RPMI7951 (cell line): ENCODE results near the gene GMDS. TPM values are rescaled to one million over a fixed set of nuclear protein-coding genes. Genes with fewer than 3 reads are reported as not detected.

Experiments
- DNase-seq: peaks from one replicate; pipeline ENCODE4 v3.0.0-alpha.2; 2012; ENCODE audit warnings: low read depth
- total RNA-seq: library from RNA; depleted of rRNA; stranded (reverse); fragments of >200 nt; shearing (Covaris generic); gene quantifications from 2 replicates; pipeline ENCODE4 v1.2.3, GENCODE V29; 2014

Gene GMDS
- total RNA-seq, 1 experiment from 2014 or later: 7.4 TPM

DNA sequence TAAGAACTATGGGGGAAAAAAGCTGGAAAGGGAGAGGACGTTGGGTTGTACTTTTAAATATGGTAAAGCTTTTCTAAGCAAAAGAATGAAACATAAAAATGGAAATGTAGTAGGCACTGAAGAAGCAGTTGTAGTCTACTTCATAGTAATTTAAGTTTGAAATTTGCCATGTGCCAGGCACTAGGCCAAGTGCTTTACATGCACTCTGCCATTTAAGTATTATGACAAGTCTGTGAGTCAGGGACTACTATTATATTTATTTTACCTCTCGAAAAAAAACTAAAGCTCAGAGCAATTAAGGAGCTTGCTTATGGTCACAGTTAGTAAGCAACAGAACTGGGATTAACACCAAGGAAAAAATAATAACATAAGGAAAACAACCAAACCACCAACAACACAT, 257.8 kb downstream of the GMDS start:
- DNase-seq: peak; percentile 66

DNA sequence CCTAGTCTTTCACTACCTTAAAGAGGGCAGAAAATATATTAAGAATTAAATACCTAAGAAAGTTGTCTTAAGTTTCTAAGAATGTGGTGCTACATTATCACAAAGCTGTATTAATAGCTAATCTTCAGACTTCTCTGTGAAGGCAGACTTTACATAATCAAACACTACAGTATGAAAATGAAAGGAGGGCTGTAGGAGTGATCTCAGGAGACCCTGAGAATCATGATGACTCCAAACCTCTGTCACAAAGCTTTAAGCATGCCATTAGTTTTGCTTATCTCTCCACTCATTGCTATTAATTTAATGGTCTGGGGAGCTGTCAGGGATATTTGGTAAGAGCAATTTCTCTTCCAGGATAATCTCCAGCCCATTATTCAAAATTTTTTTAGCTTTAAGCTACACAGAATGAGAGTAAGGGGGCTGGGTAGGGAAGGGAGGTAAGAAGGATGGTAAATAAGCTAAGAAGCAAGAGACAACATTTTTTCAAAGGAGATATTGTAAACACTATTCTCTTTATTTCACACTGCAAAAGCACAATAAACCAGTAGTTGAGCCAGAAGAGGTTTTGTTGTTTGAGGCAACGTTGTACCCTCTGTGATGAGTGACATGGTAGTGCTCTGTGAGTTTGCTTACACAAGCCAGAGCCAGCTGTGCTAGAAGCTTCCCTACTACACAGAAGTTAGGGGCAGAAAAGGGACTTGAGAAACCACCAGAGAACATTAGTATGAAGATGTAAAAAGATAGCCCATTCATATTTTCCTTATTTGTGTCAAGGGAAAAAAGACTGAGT, 258.8 kb downstream of the GMDS start:
- DNase-seq: no peak

DNA sequence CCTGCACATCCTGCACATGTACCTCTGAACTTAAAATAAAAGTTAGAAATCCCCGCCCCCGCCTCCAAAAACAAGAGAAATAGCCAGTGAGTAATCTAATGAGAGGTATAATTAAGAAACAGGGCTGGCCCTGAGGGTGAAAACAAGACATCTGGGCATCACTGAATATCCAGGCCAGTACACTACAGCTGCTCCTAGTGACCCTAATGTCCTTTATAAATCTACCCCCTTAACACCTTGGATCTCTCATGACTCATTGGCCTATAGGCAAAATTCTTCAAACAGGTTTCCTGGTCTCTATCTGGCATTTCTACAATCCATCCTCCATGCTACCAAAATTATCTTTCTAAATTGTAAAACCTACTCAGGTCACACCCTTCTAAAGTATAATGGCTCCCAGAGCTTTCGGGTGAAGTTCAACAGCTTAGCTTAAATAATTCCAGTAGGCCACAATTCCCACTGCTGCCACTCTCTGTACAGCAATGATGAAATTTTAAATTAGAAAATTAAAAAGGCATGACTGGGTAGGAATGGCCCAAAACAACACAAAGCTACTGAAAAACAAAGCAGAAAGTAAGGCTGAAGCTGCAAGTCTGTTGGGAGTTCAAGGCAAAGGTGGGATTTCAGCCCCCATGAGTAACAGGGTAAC, 260.9 kb downstream of the GMDS start:
- DNase-seq: peak; percentile 56

DNA sequence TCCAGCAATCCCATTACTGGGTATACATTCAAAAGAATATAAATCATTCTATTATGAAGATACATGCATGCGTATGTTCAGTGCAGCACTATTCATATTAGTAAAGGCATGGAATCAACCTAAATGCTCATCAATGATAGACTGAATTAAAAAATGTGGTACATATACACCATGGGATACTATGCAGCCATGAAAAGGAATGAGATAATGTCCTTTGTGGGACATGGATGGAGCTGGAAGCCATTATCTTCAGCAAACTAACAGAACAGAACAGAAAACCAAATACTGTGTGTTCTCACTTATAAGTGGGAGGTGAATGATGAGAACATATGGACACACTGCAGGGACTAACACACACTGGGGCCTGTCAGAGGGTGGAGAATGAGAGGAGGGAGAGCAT, 261.6 kb downstream of the GMDS start:
- no peak for DNase-seq

DNA sequence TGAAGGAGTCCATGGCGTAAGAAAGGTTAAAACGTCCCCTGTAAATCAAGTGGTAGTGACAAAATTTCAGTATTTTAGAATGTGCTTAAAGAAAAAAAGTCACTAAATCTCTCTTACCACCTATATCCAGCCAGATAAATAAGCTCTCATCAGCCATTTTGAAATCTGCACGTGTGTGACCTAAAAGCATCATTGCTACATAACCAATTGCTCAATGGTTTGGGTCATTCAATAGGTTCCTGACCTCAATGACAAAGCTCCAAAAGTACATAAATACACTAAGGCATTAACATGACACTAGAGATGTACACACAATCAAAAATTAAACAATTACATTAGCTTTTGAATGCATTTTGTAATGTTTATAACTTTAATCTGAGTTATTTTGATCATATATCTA, 272.4 kb downstream of the GMDS start:
- no peak for DNase-seq

DNA sequence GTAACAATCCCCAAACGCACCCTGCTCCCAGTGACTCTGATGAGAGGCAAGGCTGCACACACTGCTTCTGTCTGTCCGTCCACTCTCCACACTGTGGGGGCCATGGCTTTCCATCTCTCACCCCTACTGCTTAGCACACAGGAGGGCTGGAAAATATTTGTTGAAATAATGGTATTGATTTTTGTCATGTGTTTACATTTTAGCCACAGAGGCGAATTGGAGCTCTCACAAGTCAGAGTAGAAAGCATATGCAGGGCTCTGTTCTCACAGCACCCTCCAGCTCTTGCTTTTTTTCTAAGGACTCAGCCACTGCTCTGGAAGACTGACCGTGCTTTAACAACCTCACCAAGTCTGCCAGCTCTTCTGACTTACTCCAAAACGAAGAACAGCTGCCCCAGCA, 273.8 kb downstream of the GMDS start:
- no peak for DNase-seq

DNA sequence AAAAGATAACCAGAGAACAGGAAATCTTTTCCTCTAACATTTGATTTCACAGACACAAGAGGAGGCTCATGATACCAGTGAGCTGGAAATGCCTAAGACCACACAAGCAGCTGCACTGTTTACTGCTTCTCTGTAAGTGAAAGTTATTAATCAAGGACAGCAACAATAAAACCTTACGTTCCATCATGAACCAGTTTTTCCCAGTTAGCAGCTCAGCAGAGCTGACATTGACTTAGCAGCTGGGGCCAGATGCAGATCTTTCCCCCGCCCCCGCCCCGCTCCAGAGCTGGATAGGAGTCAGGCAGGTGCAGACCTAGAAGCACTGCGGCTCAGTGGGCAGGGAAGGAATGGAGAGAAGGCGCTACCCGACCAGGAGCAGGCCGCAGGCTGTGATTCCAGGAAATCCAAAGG, 275.2 kb downstream of the GMDS start:
- DNase-seq: no peak

DNA sequence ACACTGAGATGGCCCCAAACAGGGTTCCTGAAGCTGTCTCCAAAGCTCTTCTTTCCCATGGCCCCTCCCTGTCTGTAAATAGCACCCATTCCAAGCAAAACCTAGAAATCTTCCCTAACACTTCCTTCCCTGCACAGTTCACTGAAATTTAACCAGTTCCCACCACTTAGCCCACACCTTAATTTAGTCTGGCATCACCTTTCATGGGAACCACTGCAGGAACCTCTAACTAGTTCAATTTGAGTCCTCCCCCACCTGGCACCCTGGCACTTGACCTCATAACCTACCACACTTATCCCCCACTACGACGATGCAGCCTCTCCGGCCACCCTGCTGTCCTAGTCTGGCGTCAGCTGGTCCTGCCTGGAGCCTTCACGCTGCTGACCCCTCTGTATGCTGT, 278.7 kb downstream of the GMDS start:
- no peak for DNase-seq

DNA sequence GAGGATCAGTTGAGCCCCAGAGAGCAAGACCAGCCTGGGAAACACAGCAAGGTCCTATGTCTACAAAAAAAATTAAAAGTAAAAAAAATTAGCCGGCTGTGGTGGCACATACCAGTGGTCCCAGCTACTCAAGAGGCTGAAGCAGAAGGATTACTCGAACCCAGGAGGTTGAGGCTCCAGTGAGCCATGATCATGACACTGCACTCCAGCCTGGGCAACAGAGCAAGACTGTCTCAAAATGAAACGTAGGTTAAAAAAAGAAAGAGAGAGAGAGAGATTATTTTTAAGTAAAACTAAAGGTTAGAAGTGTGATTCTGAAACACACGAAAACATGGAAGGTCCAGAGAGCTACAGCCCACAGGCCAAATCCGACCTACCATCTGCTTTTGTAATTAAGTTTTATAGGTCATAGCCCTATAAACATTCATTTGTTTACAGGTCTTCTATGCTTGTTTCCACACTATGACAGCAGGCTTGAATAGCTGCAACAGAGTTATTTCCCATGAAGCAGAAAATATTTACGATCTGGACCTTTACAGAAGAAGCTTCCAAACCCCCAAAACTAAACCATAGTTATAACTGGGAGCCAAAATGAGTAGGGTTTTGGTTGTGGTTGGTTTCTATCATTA, 279.7 kb downstream of the GMDS start:
- no peak for DNase-seq

DNA sequence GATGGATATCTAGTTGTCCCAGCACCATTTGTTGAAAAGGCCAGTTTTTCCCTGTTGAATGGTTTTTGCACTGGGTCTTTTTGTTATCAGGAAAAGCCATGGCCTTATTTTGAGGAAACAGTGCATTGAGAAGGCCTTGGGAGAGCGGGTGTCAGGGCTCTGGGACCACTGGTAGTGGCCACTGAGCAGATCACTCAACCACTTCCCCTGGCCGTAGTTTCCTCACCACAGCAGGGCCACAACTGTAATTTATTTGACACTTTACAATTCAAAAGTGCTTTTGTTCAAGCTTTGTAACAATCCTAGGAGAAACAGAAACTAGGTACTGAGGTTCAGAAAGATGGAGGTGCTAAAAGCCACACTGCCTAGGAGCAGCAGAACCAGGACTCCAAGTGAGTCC, 281.8 kb downstream of the GMDS start:
- no peak for DNase-seq

DNA sequence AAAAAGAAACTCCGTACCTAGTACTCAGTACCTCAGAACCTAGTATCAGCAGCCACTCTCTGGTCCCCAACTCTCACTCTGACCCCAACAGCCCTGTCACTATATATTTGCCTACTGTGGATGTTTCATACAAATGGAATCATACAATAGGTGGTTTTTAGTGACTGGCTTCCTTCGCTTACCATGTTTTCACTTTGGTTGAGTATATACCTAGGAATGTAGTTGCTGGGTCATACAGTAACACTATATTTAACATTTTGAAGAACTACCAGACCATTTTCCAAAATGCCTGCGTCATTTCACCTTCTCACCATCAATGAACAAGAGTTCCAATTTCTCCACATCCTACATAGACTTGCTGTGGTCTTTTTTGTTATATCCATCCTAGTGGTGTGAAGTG, 283.2 kb downstream of the GMDS start:
- DNase-seq: no peak

DNA sequence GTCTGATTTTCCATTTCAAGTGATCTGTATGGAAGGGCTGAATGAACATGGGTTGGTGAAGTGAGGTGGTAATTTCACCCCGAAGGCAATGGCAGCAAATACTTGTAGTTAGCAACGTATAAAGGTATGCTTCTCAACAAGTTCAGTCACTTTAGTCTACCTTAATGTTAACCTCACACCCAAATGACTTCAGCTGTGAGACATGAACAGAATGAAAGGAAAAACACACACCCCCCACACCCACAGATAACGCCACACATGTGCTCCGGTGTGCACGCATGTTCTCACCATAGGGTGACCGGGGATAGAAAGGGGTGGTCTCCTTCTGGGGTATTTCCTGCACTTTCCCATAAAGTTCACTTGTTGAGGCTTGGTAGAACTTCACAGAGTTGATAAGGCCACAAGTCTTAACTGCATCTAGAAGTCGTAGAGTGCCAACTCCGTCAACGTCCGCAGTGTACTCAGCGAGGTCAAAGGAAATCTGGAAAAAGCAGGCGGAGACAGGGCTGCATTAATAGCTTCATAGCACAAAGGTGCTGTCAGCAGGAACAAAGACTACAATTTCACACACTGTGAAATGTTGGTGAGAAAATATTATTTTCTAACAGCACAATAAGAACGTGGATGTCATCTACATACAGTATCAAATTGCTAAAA, 284.8 kb downstream of the GMDS start:
- no peak for DNase-seq

DNA sequence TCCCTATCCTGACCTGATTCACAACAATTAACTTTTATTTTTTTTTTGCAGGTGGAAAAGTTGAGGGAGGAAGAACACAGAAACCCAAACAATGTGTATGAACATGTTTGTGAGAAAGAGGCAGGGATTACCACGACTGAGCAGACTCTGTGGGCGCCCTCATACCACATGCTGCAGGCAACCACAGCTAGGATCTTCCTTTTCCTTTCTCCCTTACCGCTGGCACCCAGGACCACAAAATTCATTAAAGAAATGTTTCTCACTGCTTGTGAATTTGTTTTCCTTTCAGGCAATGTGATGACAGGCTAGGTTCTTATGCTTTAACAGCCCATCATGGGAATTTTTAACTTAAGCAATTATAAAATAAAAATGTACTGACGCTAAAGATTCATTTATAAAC, 287.1 kb downstream of the GMDS start:
- DNase-seq: no peak

DNA sequence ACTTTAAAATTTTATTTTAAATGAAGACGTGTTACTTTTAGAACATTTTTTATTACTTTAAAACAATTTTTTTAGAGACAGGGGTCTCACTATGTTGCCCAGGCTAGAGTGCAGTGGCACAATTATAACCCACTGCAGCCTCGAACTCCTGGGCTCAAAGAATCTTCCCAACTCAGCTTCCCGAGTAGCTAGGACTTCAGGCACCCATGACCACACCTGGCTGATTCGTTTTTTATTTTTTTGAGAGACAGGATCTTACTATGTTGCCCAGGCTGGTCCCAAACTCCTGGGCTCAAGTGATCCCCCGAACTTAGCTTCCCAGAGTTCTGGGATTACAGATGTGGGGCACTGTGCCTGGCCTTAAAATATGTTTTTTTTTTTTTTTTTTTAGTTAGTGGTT, 287.7 kb downstream of the GMDS start:
- DNase-seq: no peak

DNA sequence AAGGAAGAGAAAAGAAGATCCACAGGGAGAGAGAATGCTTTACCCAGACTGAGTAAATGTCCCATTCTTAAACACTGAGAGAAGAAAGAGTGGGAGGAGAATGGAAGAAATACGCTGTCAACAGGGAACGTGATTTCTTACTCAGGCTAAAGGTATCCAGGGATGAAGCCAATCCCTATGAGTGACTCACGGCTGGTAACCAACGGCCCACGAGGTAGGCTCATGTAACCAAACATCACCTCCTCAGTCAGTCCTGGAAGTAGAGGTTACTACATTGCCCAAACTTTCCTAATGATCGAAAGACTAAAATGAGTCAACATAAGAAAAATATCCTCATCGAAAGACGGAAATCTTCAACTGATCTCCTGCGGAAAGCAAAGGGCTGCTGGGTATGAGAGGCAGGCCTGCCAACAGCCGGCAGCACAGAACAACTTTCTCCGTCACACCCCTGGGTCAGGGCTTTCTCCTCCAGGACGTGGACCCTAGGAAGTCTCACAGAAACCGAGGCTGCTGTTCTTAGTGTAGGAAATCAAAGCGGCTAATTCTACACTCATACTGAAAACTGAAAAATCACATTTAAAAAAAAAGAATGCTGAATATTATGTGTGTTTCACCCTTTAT, 292.6 kb downstream of the GMDS start:
- peak; percentile 71 for DNase-seq

DNA sequence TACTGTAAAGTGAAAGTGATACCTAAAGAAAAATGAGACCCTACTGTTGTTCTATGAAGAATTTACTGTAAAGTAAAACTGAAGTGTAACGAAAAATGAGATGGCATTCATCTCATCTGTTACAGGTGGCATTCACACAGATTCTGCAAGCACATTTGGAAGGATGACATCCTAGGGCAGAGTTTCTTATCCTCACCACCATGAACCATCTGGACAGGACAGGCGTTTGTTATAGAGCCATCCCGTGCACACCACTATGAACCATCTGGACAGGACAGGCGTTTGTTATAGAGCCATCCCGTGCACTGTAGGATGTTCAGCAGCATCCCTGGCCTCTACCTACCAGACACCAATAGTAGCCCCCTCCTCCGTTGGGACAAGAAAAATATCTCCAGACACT, 294.8 kb downstream of the GMDS start:
- no peak for DNase-seq

DNA sequence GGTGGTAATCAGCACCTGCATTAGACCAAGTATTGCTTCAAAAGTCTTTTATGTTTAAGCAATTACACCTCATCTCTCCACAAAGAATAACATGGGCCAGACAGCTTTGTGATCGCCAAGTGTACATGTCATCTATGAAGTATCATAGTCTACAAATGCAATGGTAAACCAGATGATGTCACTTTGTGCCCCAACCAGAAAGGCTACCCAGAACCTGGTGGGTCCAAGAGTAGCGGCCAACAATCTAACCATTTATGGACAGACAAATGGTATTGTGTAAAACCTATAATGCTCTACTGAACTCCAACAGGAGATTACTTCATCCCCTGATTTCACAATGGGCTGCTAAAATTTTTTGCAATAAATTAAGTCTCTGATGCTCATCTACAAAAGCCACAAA, 295.9 kb downstream of the GMDS start:
- no peak for DNase-seq

DNA sequence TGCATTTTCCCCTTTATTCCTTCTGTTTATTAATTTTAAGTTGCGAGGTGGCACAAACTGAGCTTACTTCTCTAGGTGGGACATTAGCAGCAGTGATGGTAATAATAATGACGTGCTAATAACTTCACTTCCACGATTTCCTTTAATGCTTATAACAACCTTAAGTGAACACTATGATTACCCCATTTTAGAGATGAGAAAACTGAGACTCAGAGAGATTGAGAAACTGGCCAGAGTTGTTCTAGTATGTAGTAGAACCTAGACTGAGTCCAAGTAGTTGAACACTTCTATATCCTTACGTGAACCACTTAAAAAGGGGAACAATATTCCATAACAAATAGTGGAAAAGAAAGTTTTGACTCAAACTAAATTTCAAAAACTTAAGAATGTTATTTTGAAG, 297.5 kb downstream of the GMDS start:
- DNase-seq: no peak

DNA sequence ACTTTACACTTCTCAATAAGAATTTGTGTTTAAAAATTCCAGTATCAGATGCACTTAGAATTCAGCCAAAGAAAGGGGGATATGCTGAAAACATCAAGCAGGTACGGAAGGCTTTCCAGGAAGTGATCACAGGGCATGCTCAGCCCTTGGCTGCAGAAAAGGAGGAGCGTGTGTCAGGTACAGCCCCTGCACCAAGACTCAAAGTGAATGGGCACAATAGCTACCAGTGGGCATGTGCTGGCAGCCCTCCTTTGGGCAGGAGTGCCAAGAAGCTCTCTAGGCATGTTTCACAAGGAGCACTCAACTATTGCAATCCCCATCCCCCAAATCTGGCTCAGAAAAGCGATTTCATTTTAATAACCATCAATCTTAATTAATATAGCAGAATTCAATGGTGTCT, 298.8 kb downstream of the GMDS start:
- DNase-seq: no peak

DNA sequence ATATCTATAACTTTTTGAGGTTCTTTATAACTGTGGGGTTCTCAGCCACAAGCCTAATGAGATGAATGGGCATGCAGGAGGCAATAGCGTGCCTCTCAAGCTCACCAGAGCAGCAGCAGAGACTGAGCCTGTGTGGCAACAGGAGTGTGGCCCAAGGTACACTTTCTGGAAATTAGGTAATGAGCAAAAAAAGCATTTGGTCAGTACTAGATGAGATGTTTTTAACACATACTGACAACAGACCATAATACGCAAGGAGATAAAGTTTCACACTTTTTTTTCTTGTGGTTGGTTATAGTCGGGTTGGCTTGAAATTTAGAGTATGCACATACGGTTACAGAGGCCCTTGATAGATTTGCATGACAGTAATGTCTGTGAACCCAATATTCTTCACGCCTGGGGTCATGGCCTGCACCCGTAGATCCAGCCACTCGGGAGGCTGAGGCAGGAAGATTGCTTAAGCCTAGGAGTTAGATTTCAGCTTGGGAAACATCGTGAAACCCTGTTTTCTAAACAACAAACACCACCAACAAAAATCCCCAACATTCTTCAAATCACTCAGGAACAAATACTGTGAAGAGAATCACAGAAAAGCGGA, 300.1 kb downstream of the GMDS start:
- DNase-seq: no peak

DNA sequence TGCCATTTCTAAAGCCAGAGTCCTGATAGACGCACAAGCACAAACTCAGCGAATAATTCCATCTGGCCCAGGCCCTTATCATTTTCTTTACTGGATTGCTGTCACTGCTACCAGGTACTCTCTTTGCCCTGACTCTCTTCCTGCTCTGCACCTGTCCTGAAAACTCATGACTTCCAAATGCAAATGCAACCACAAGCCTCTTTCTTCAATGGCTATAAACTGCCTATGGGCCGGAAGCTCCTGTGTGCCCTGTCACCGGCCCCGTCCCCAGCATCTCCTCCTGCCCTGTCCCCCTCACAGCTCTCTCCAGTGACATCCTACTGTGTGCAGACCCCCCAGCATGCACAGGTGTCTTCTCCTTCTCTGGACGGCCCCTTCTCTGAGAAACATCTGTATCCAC, 302.6 kb downstream of the GMDS start:
- DNase-seq: no peak

DNA sequence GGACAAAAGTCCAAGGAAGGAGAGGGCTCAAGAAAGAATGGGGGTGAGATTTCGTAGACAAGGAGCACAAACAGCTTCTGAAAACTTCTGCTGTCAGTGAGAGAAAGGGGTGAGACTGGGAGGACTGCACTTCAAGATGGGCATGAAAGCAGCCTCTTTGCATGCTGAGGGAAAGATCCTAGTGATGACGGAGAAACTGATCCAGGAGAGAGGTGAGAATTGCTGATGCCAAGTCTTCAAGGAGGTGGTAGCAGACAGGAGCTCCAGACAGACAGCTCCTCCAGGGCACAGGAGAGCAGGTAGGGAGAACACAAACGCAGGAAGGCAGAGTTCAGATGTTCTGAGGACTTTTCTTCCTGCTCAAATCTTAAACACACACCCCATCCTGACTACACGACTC, 303.9 kb downstream of the GMDS start:
- DNase-seq: no peak
